HFF-Myc (cell line): ENCODE measurements around the gene PEX10.

ENCODE experiments used
- DNase-seq: peaks from one replicate; pipeline ENCODE4 v3.0.0-alpha.2; 2011; ENCODE audit warnings: low read depth; ENCODE audit errors: extremely low read depth
- H3K4me3 ChIP-seq: replicated peaks from 2 replicates; pipeline ENCODE4 v1.5.1; 2011; ENCODE audit warnings: low read depth, mild to moderate bottlenecking, control low read depth, low read length
- TF ChIP-seq, protein P1 (sequence below): IDR thresholded peaks from 2 replicates; pipeline ENCODE4 v1.5.1; 2012; ENCODE audit warnings: mild to moderate bottlenecking, low read depth, low read length, control low read depth; ENCODE audit errors: missing control alignments

PEX10 gene

DNA sequence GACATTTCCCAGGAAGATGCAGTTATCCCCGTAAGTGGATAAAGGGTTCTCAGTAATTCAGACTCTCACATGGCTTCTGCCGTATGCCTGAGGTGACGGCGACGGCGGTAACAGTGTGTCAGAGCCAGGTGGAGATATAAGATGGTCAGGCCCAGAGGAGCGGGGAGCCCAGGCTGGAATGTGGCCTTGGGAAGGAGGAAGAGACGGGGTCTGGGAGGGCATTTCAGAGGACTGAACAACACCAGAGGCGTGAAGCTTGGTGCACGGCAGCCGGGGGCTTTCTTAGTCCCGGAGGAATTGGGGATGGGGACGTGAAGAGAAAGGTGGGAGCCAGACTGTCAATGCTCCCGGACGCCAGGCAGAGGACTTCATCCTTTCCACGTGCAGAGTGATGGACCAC is 19.7 kb downstream of the PEX10 start:
- H3K4me3 ChIP-seq = peak overlapping the region; percentile 93
- no peak for DNase-seq
- TF ChIP-seq, protein P1, sequence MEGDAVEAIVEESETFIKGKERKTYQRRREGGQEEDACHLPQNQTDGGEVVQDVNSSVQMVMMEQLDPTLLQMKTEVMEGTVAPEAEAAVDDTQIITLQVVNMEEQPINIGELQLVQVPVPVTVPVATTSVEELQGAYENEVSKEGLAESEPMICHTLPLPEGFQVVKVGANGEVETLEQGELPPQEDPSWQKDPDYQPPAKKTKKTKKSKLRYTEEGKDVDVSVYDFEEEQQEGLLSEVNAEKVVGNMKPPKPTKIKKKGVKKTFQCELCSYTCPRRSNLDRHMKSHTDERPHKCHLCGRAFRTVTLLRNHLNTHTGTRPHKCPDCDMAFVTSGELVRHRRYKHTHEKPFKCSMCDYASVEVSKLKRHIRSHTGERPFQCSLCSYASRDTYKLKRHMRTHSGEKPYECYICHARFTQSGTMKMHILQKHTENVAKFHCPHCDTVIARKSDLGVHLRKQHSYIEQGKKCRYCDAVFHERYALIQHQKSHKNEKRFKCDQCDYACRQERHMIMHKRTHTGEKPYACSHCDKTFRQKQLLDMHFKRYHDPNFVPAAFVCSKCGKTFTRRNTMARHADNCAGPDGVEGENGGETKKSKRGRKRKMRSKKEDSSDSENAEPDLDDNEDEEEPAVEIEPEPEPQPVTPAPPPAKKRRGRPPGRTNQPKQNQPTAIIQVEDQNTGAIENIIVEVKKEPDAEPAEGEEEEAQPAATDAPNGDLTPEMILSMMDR = no peak

DNA sequence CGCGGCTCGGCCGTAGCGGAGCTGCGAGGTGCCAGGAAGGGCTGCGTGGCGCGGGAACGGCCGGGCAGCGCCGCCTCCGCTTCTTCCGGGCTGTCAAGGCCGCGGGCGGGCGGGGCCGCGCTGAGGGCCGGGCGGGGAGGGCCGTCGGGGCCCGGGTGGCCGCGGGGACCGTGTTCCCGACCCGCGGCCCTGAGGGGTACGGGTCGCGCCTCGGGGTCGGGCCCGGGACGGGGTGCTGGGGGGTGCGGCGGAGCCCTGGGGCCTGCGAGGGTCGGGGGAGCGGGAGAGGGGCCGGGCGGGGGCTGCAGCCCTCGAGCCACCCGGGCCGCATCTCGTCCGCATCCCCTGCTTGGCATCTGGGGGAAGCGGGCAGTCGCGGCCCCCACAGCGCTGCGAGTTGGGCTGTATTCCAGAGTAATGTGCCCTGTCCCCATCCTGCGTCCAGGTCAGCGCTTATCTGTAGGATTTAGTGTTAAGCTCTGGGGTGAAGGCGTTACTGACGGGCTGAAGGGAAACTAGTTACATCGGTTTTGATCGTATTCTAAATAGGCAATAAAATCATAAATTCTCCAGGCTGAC is 20.3 kb downstream of the PEX10 start:
- H3K4me3 ChIP-seq = peak overlapping the region; percentile 93
- DNase-seq = no peak
- TF ChIP-seq, protein P1 = no peak

- DNase-seq = peak; percentile 91
- H3K4me3 ChIP-seq = peak within 1 kb of the TSS; percentile 93
- TF ChIP-seq, protein P1 = no peak
Measured at GRCh38 chr1:2391041-2391930, 21.1 kb downstream of the PEX10 start, which contains the start of the genes MORN1 and RER1. TSS of gene MORN1 (minus strand) at chr1:2391554. CDS start at chr1:2391533, 21 bp downstream. TSS of gene RER1 (plus strand) at chr1:2391841. CDS start at chr1:2395791, 3,950 bp downstream.

DNA sequence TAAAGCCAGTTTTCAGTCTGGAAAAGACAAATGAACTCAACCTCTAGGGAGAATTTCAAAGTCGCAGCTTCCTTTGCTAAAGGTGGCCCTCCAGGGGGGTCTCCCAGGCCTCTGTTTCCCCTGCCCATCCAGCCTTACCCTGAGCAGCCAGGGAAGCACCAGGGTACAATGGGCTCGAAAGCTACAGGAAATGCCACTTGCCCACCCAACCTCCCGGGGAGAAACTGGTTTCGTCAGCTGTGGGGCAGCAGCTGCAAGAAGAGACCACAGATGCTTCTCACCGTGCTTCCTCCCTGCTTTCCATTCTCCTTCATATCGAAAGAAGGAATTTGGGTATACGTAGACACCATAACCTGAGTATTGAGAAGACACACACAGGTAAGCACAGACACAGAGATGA is 22.7 kb downstream of the PEX10 start:
- TF ChIP-seq, protein P1 = no peak
- DNase-seq = no peak
- no peak overlapping the region for H3K4me3 ChIP-seq

DNA sequence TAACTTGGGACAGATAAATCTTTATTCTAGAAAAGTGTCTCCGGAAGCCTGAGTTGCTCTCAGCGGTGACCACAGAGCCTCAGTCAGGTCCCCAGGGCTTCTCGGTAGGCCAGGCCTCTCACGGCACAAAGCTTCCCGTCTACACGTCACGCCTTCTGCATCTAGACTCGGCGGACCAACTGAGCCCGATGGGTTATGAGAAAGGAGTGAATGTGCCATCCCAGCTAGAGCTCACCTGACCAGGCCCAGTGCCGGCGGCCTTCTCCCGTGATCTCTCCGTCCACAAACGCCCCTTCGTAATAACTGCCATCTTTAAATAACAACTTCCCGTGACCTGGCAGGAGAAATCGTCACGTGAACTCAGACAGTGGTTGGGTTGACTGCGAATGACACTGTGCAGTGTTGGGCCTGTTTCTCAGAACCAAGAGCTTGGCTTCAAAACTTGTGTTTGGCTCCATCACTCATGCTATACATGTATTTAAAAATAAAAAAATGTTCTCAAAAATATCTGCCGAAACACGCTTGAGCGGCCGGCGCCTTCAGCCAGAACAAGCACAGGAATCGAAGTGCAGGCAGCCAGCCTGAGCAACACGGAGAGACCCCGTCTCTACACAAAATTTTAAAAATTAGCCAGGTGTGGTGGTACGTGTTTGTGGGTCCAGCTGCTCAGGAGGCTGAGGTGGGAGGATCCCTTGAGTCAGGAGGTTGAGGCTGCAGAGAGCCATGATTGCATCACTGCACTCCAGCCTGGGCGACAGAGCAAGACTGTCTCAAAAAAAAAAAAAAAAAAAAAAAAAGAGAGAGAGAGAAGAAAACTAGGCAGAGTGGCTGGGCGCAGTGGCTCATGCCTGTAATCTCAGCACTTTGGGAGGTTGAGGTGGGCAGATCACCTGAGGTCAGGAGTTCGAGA is 24.1 kb downstream of the PEX10 start:
- TF ChIP-seq, protein P1 = no peak
- no peak overlapping the region for H3K4me3 ChIP-seq
- DNase-seq = no peak
